GM21381 (cell line): Measurements from ENCODE around the gene NTNG1.
"Not testable (repeated sequence)": the region's sequence is repeated elsewhere in the genome, so short reads cannot be mapped to it uniquely, and the experiment has no call there.

Experiments used
- ATAC-seq: cut with Tn5 transposase; IDR thresholded peaks from one replicate; pipeline ENCODE4 v1.9.1; 2021; ENCODE audit warnings: mild to moderate bottlenecking, moderate library complexity; ENCODE audit not compliant: unreplicated experiment

Gene NTNG1

DNA sequence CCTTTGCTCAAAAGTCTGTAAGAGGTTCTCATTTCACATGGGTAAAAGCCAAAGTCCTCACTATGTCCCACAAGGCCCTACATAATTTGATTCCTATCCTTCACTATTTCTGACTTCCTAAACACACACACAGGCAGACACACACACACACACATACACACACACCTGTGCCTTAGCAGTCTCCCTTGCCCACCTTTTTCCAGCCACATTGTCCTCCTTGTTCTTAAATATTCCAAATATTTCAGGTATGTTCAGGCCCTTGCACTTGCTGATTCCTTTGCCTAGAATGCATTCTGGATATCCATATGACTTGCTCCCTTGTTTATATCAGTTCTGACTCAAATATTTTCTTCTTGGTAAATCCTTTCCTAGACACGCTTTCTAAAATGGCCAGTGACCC lies 54.6 kb downstream of the NTNG1 start:
- no peak for ATAC-seq

DNA sequence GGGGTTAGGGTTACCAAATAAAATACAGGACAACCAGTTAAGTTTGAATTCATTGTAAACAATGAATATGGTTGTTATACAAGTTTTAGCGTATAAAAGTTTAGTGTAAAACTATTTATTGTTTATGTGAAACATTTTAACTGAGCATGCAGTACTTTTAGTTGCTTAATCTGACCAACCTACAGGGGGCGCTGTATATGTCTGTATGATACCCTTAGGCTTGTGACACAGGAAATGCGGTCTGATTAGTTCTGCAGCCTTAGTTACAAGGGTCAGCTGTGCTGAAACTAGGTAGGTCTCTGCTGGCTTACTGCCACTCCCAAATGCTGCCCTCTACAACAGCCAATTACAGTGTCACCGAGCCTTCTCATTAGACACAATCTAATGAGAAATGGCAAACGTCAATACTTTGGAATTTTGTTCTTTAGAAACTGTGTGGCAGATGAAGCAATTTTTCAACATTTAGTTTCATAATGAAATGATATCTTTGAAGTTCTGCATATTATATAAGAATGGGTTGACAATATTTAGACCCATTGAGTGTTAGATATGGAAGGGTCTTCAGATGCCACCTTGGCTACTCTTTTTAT lies 56.2 kb downstream of the NTNG1 start:
- peak; percentile 93 for ATAC-seq

DNA sequence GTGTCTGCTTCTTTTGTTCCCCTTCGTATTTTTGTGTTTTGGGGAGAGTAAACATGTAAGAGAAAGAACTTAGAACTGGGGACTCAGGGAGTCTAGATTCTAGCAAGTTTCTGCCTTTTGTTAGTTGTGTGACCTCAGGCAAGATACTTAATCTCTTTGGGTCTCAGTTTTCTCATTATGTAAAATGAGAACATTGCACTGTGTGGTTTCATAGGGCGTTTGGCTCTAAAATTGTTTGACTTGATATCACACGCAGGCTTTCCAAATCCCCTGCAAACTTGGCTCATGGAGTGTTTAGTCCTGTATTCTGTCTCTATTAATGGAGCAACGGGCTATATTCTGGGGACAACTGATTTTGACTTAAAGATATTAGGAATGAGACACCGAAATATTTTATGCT lies 57.7 kb downstream of the NTNG1 start:
- no peak for ATAC-seq

DNA sequence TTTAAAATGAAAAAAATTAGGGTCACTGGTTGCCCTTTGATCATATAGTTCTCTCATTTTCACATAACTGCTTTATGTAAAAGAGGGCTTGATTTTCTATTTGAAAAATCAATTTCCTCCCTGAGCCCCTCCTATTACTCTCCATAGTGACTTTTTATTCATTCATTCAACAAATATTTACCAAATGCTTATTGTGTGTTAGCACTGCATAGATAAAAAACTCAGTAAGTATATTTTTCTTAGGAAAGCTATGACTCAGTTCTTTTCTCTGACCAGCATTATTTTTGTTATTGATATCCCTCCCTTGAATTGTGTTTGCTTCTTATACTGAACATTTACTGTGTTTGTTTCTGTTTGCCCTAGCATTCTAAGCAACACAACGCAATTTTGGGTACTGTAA lies 59.8 kb downstream of the NTNG1 start:
- ATAC-seq: no peak

DNA sequence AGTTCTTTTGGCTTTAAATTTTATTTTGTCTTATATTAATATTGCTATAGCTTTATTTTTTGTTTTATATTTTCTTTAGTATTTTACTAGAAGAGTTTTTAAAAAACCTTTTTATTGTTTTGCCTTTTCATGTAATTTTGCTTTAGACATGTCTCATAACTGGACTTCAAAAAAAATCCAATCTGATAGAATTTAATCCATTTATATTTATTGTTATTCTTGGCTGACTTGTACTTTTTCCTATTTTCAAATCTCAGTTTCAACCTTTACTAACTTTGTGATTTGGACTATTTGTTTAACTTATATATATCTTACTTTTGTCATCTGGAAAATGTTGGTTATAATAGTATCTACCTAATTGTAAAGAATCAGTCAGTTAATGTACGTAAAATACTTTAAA lies 61.2 kb downstream of the NTNG1 start:
- no peak for ATAC-seq

DNA sequence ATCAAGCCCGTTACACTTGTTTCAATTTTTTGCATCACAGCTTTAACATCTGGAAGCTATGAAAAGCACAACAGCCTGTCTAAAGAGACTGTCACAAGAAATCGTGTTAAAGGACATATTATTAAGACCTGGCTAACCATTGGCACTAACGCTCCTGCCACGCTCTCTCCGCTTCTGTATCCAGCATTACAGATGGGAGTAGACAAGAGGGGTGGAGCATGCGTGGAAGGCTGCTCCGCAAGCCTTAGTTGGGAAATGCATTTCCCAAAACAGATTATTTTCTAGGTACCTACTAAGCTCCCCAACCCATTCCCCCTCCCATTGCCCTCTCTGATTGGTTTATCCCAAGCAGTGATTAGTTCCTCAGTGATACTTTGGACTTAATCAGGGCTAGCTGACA lies 72.4 kb downstream of the NTNG1 start:
- ATAC-seq: no peak

DNA sequence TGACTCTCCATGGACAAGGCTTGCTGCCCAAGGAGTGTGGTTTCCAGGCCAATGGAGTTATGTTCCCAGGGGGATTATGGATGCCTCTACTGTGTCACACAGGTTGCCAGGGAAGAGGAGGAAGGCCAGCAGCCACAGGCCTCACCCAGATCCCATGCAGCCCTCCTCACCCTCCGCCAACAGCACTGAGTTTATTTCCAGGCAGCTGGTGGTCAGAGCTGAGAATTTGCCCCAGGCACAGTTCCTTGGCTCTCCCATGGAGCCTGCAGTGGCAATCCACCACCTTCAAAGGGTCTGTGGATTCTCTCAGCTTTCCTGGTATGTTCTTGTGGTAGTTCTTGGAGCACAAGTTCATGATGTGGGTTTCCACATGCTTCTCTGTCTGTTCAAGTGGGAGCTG lies 79.2 kb downstream of the NTNG1 start:
- ATAC-seq: no peak

DNA sequence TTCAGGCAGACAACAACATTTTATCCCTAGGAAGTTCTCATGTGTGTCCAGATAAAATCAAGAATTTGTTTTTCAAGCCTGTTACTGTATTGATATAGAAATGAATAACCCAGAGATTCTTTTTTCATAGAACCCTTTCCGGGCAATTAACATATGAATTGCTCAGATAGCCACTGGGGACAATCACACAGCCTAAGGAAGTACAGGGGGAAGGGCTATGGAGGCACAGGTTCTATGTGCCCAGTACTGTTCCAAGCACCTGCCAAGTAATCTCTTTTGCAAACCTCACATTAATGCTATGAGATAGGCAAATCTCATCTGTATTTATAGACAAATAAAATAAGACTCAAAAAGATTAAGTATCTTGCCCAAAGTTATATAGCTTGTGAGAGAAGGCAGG lies 84.9 kb downstream of the NTNG1 start:
- ATAC-seq: no peak

DNA sequence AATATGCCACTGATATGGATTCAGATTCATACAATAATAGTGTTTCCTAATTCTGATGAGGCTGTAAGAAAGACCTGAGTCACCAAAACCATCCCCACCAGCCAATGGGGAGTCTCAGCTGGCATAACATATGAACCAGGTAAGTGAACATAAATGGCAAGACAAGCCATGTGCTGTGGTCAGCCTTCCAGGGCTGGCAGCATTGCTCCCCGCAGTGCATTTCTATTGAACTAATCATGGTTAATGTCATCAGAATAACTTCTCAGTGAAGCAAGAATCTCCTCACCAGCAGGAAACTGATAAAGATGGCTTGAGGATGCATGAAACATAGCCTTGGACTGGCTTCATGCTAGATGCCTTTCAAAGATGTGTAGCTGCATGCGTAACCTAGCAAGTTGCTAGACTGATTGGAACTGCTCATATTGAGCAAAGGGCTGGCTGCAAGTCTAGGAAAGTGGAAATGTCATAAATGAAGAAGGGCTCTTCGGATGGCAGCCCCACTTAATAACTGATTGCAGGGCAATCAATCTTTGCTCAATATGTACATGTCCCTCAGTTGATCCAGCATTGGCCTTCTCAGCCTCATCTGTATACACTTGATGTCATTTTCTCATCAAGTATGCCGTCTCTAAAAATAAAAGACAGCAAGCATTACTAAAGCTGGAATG lies 88.0 kb downstream of the NTNG1 start:
- ATAC-seq: no peak

DNA sequence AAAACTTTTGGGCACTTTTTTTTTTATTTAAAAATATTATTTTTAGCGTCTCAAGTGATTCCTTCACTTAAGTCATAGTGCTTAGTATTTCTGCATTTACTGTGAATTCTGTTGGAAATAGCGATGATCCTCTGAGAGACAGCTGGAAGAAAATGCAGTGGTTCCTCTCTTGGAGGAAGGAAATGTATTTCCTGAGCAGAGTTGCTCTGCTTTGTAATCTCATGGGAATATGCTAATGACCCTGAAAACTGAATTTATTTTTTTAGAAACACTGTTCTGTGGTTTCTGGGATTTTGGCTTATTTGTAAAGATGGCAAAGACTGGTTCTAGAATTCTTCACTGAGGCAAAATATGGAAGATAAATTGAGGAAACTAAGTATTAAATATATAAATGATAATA lies 88.9 kb downstream of the NTNG1 start:
- no peak for ATAC-seq

DNA sequence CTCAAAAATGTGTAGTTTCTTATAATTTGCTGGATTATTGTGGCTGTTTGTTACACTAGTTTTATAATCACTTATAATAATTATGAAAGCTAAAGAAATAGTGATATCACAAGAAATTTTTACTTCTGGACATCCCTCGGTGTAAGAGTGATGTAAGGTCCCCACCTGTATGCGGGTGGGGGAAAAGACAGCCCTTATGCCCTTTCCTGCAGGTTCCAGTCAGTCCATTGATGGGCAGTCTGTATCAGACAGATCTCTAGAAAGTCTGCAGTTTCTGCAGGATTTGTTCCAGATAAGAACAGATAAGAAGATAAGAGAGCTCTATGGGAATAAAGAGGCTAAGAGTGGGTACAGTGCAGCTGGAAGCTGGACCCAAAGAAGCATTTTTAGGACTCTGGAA lies 89.3 kb downstream of the NTNG1 start:
- no peak for ATAC-seq

DNA sequence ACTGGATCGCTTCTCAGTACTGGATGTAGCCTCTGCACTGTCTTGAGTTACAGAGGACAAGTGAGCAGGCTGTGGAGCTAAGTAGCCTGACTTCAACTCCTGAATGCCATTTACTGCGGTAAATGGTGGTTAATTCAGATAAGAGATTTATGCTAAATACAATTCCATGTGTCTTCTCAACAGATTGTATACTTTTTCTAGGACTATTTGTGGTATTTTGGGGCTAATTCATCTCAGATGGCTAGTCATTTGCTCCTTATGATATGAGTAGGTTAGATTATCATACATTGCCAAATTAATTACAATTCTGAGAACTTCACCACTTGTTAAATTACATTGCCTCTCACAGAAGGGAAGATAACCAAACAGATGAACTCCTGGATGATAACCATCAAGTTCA lies 90.5 kb downstream of the NTNG1 start:
- no peak for ATAC-seq

DNA sequence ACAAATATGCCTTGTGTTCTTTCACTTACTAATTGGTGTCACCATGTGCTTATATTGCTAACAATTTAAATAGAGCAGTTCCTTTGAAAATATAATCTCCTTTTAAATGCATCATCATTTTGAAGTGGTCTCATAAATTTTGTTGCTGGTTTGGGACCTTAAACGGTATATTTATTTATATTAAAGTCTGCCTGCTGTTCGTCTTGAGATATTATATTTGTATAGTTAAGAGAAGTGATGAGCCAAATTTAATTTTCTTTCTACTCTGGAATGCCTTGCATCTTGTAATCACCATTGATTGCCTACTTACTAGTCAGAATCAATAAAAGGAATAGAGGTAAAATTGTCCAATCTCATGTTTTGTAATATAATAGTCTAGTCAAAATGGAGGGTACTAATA lies 91.6 kb downstream of the NTNG1 start:
- ATAC-seq: no peak

DNA sequence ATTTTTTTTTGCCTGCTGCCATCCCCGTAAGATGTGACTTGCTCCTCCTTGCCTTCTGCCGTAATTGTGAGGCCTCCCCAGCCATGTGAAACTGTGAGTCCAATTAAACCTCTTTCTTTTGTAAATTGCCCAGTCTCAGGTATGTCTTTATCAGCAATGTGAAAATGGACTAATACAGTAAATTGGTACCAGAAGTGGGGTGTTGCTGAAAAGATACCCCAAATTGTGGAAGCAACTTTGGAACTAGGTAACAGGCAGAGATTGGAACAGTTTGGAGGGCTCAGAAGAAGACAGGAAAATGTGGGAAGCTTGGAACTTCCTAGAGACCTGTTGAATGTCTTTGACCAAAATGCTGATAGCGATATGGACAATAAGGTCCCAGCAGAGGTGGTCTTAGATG lies 95.9 kb downstream of the NTNG1 start:
- ATAC-seq: not testable (repeated sequence)

DNA sequence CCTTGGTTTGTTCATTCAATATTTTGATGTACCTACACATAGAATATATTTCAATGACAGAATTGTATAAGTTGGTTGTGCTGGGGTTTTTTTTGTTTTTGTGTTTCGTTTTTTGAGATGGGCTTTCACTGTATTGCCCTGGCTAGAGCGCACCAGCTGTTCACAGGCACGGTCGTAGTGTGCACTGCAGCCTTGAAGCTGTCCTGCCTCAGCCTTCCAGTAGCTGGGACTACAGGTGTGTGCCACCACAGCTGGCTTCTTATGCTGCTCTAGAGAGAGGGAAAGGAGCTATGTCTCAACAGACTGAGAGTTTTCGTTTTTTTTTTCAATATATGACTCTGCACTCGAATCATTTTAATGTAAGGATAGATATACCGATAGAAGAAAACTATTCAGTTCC lies 102.6 kb downstream of the NTNG1 start:
- ATAC-seq: no peak

DNA sequence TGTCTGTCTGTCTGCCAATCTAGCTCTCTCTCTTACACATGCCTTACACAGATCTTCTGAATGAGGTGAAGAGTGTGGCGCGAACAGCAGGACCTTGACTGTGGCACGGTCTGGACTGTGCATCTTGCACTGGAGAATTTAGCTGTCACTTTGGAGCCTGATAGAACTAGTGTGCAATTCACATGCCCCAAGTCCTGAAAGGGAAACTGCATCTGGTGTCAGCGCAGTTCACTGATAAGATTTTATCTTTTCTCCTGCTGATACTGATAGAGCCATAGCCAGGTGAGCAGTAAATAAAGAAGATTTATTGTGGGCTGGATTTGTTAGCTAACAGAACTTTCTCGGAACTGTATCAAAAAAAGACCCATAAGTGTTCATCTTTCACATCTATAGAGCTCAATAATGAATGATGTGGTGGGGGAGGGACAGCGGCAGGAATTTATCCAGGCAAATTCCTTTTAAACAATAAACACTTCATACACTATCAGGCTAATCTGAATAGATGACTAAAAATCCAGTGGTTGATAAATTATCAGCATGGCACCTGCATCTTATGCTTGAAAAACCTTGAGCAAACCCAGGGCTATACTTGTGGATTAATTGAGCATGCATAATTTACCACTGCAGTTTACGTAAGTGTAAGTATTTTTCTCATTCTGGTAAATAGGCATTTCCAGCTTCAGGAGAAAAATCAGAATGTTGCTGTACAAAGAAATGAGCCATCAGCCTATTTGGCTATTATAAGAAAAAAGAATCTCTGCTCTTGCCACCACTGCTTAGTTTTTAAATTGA lies 104.1 kb downstream of the NTNG1 start:
- ATAC-seq: no peak

DNA sequence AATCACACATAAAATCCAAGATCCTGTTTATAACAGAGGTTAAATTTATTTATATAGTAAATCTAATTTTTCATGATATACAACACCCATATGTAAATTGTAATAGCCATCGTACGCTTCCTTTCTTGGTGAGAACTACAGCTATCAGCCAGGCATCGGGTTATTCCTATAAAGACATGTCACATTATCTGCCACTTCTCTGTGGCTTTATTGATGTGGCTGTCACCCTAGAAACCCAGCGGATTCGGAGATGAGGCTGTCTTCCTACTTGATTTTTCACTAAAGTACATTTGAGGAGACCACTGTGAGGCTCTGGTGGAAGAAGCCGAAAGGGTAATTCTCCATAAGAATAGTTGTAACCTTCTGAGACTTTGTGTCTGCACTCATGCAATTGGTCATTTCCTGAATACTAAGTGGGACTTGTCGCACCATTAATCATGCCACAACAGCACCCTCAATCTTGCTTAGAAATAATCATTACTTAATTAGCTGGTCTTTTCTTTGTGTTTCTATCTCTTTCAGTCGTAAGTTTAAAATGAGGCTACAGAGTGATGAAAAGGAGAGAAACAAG lies 106.0 kb downstream of the NTNG1 start:
- no peak for ATAC-seq

DNA sequence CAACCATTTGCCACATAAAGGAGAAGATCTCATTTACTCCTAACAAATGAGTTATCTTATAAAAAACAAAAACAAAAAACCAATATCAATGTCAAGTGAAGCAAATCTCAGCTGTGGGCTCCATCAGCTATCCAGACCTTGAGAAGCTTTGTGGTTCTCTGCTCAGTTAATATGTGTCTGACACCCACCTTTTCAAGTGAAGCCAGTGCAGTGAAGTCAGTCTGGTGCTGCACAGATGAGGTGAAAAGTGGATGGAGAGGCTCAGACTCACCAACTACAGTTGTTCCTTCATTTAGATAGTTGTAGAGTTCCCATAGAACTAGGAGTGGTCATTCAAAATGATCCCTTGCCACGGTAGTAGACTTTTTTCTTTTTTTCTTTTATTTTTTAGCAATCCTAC lies 106.8 kb downstream of the NTNG1 start:
- ATAC-seq: no peak

DNA sequence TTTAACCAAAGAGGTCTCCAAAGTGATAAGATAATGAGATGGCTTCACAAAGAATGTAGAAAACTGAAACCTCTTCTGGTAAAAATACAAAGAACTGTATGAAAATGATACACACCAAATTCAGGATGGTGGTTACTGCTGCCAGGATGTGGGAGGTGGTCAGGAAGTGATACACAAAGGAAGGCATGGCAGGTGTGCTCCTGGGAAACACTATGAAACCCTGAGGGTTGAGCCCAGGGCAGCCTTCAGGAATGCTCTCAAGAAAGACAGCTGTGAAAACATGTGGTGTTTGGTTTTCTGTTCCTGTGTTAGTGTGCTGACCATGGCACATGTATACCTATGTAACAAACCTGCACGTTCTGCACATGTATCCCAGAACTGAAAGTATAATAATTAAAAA lies 109.3 kb downstream of the NTNG1 start:
- ATAC-seq: no peak

DNA sequence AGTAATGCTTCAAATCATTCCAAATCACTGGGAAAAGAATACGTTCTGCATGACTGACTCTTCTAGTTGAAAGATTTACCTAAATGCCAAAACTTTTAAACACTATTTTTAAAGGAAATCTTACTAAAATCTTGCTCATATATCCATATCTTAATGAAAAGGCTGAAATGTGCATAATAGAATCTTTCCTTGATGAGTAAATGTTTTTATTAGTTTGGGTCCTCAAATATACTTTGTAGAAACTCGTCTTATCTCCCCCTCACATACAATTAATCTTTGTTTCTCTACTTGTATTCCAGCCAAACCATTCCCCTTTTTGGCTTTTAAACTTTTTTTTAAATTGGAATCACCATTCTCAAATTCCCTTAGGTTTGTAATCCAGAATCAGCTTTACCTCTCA lies 110.2 kb downstream of the NTNG1 start:
- ATAC-seq: no peak

DNA sequence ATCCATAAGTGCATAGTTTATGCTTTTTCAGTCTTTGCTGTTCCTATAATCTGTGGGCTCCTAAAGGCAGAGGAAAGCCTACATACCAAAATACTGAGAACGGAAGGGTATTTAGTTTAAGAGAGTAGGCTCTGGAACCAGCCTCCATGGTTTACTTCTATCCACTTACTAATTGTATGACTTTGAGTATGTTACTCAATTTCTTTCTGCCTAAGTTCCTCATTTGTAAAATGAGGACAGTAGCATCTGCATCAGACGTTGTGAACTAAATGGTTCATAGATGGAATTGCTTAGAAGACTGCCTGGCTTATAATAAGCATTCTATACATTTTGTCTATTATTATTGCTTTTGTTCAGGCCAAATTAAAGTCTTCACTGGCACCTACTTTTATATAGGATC lies 111.0 kb downstream of the NTNG1 start:
- no peak for ATAC-seq

DNA sequence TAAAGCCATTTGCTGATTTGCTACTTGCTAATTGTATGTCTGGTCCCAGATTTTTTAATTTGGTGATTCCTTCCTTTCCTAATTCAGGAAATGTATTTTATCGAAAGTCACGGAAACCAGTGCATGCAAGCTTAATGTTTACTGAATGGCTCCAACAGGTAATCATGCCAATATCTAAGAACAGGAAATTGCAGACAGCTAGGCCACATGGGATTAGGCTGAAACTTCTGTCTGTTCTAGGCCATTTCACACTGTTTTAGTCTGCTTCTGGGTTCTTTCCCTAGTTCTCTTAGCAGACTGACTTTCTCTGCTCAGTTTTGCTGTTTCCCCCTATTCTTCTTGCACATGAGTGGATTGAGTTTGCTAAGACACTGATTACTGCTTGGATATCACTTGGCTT lies 111.4 kb downstream of the NTNG1 start:
- ATAC-seq: no peak
